IMR-90 (cell line): ENCODE results near the gene HCN2. TPM values are rescaled to one million over a fixed set of nuclear protein-coding genes. Genes with fewer than 3 reads are reported as not detected.

Source experiments
- ATAC-seq: fragments of 200-7000 bp; cut with Tn5 transposase; 2 replicates; pipeline ENCODE4 v1.9.1; 2020; ENCODE audit warnings: low read depth, mild to moderate bottlenecking, moderate library complexity
- BruUV-seq: library from RNA; stranded (reverse); fragments of 400-500 nt; replicated peaks from 2 replicates; lab custom pipeline; 2021; lab: Mats Ljungman, UMichigan
- CTCF ChIA-PET: fragments of 300-600 bp; formaldehyde crosslinking; extraction: SDS; loops from one replicate; lab custom pipeline; 2021; ENCODE audit warnings: antibody characterized with exemption; lab: Yijun Ruan, JAX
- POLR2A ChIA-PET: fragments of 300-600 bp; sonication (Branson Sonifier 250); formaldehyde crosslinking; loops from one replicate; lab custom pipeline; 2022; ENCODE audit warnings: antibody characterized with exemption; ENCODE audit not compliant: unreplicated experiment; lab: Charles Lee
- DNase-seq: peaks from one replicate; pipeline ENCODE4 v3.0.0; 2013
- H2AFZ ChIP-seq: replicated peaks from 2 replicates; pipeline ENCODE3; 2013; ENCODE audit warnings: low read length, mild to moderate bottlenecking; ENCODE audit not compliant: poor library complexity
- H2AK5ac ChIP-seq: 2 replicates; pipeline ENCODE4 v1.6.1; 2013; ENCODE audit warnings: low read depth, low read length, inconsistent platforms
- H2AK9ac ChIP-seq: replicated peaks from 2 replicates; pipeline ENCODE3; 2013; ENCODE audit warnings: mild to moderate bottlenecking, low read depth, low read length, moderate library complexity; ENCODE audit not compliant: poor library complexity
- H2BK120ac ChIP-seq: 2 replicates; pipeline ENCODE4 v1.6.1; 2013; ENCODE audit warnings: low read depth, low read length, inconsistent platforms
- H2BK15ac ChIP-seq: 3 replicates; pipeline ENCODE4 v1.6.1; 2013; ENCODE audit warnings: low read depth, low read length, inconsistent platforms
- H2BK20ac ChIP-seq: 2 replicates; pipeline ENCODE4 v1.6.1; 2013; ENCODE audit warnings: low read depth, mild to moderate bottlenecking, inconsistent platforms, low read length, moderate library complexity
- H2BK5ac ChIP-seq: 2 replicates; pipeline ENCODE4 v1.6.1; 2013; ENCODE audit warnings: mild to moderate bottlenecking, low read depth, low read length, inconsistent platforms; ENCODE audit not compliant: poor library complexity, severe bottlenecking
- H3K14ac ChIP-seq: replicated peaks from 2 replicates; pipeline ENCODE4 v1.6.1; 2013; ENCODE audit warnings: low read depth, low read length, inconsistent platforms
- H3K18ac ChIP-seq: 2 replicates; pipeline ENCODE4 v1.6.1; 2013; ENCODE audit warnings: low read depth, low read length, control low read depth
- H3K23ac ChIP-seq: 2 replicates; pipeline ENCODE4 v1.6.1; 2013; ENCODE audit warnings: low read depth, low read length, inconsistent platforms
- H3K27ac ChIP-seq: 2 replicates; pipeline ENCODE4 v1.5.1; 2013; ENCODE audit warnings: mild to moderate bottlenecking, control low read depth, low read length; ENCODE audit not compliant: insufficient read depth
- H3K27me3 ChIP-seq: 2 replicates; pipeline ENCODE4 v1.6.1; 2013; ENCODE audit warnings: low read length; ENCODE audit not compliant: control insufficient read depth, insufficient read depth
- H3K36me3 ChIP-seq: 2 replicates; pipeline ENCODE4 v1.6.1; 2013; ENCODE audit warnings: low read length, mixed read lengths; ENCODE audit not compliant: control insufficient read depth, insufficient read depth
- H3K4ac ChIP-seq: 2 replicates; pipeline ENCODE4 v1.6.1; 2013; ENCODE audit warnings: low read depth, low read length, inconsistent platforms
- H3K4me1 ChIP-seq: 2 replicates; pipeline ENCODE4 v1.6.1; 2013; ENCODE audit warnings: low read length, mixed read lengths; ENCODE audit not compliant: control insufficient read depth, insufficient read depth
- H3K4me2 ChIP-seq: 2 replicates; pipeline ENCODE4 v1.6.1; 2013; ENCODE audit warnings: low read depth, mild to moderate bottlenecking, control low read depth, low read length, moderate library complexity
- H3K4me3 ChIP-seq: 2 replicates; pipeline ENCODE4 v1.5.1; 2013; ENCODE audit warnings: low read depth, mild to moderate bottlenecking, control low read depth, low read length, moderate library complexity; ENCODE audit not compliant: insufficient read depth
- H3K56ac ChIP-seq: 2 replicates; pipeline ENCODE4 v1.6.1; 2013; ENCODE audit warnings: low read length, inconsistent platforms; ENCODE audit not compliant: insufficient read depth; ENCODE audit errors: extremely low read depth
- H3K79me1 ChIP-seq, 2 experiments: 2 replicates each; pipeline ENCODE4 v1.6.1; 2013; ENCODE audit warnings: low read length in 2 of 2, inconsistent platforms in 1 of 2, low read depth in 1 of 2
- H3K9ac ChIP-seq: 2 replicates; pipeline ENCODE4 v1.6.1; 2013; ENCODE audit warnings: low read depth, low read length, control low read depth
- H3K9me1 ChIP-seq: 2 replicates; pipeline ENCODE4 v1.6.1; 2013; ENCODE audit warnings: low read length, inconsistent platforms; ENCODE audit not compliant: insufficient read depth
- H3K9me3 ChIP-seq: 2 replicates; pipeline ENCODE4 v1.6.1; 2013; ENCODE audit warnings: low read length; ENCODE audit not compliant: control insufficient read depth, insufficient read depth
- H4K20me1 ChIP-seq: 2 replicates; pipeline ENCODE4 v1.6.1; 2013; ENCODE audit warnings: low read length, inconsistent platforms; ENCODE audit not compliant: insufficient read depth
- H4K5ac ChIP-seq: 2 replicates; pipeline ENCODE4 v1.6.1; 2013; ENCODE audit warnings: mild to moderate bottlenecking, low read depth, low read length, control low read depth
- H4K8ac ChIP-seq, 2 experiments: 2 replicates each; pipeline ENCODE4 v1.6.1; 2013; ENCODE audit warnings: low read depth in 2 of 2, low read length in 2 of 2, control low read depth in 1 of 2, inconsistent platforms in 1 of 2
- H4K91ac ChIP-seq: 2 replicates; pipeline ENCODE4 v1.6.1; 2013; ENCODE audit warnings: low read depth, low read length, inconsistent platforms; ENCODE audit not compliant: insufficient read depth
- BHLHE40 ChIP-seq: fragments of 150-350 bp; IDR thresholded peaks from 2 replicates; pipeline ENCODE4 v1.6.1; 2016; ENCODE audit warnings: mild to moderate bottlenecking, low read depth, low read length
- CEBPB ChIP-seq: IDR thresholded peaks from 2 replicates; pipeline ENCODE4 v1.6.1; 2012; ENCODE audit warnings: low read depth, low read length, improper control_type of control experiment
- WGBS, 2 experiments: methylation state at CpG; one replicate each; pipeline versions ENCODE4 v1.1.5 to v1.1.7; 2013; ENCODE audit warnings: missing lambda C conversion rate in 2 of 2; ENCODE audit not compliant: insufficient read length in 1 of 2; ENCODE audit errors: extremely low coverage in 2 of 2; 5-methylcytosine and 5-hydroxymethylcytosine counted together
- dilution Hi-C: fragments of 300-500 bp; cut with HindIII; formaldehyde crosslinking; loops from one replicate; pipeline ENCODE4 v1.14.3; 2018; ENCODE audit warnings: low sequenced_read_pairs; ENCODE audit not compliant: unreplicated experiment
- in situ Hi-C: fragments of 300-500 bp; cut with MboI; formaldehyde crosslinking; loops from 3 replicates; pipeline ENCODE4 v1.14.3; 2019; ENCODE audit warnings: low sequenced_read_pairs, inconsistent platforms, mixed read lengths
- intact Hi-C: fragments of 100-400 bp; cut with micrococcal nuclease; formaldehyde crosslinking; loops from 2 replicates; pipeline ENCODE4 v1.10.0; 2022
- polyA plus RNA-seq, 3 experiments: library from polyadenylated mRNA; depleted of rRNA; stranded (reverse); fragments of >200 nt; gene quantifications; 2 replicates each; pipeline ENCODE4 v1.2.3, GENCODE V29; 2012; ENCODE audit warnings: low replicate concordance in 1 of 3
- total RNA-seq: library from RNA; depleted of rRNA; stranded (reverse); fragments of >200 nt; gene quantifications from 2 replicates; pipeline ENCODE4 v1.2.3, GENCODE V29; 2012
- TF ChIP-seq, protein P1 (sequence below): fragments of 150-350 bp; IDR thresholded peaks from 2 replicates; pipeline ENCODE4 v1.6.1; 2017; ENCODE audit warnings: mild to moderate bottlenecking, antibody characterized with exemption, low read length, low read depth
- TF ChIP-seq, protein P2 (sequence below): conservative IDR thresholded peaks from 2 replicates; pipeline ENCODE4 v1.5.1; 2012; ENCODE audit warnings: mild to moderate bottlenecking, low read depth, low read length, improper control_type of control experiment

The HCN2 gene
- total and polyA plus RNA-seq, 2 of the 4 experiments (the other 2 are of a cell fraction) = 0.72 to 2.6 TPM

DNA sequence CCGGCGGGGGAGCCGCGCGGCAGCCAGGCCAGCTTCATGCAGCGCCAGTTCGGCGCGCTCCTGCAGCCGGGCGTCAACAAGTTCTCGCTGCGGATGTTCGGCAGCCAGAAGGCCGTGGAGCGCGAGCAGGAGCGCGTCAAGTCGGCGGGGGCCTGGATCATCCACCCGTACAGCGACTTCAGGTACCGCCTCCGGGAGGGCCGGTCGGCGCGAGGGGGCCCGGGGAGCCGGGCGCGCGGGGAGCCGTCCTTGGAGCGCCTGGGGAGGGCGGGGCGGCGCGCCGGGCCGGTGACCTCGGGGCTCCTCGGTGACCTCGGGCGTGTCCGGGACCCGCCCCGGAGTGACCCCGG is 690 bp downstream of the HCN2 start (continued):
- TF ChIP-seq, protein P1, sequence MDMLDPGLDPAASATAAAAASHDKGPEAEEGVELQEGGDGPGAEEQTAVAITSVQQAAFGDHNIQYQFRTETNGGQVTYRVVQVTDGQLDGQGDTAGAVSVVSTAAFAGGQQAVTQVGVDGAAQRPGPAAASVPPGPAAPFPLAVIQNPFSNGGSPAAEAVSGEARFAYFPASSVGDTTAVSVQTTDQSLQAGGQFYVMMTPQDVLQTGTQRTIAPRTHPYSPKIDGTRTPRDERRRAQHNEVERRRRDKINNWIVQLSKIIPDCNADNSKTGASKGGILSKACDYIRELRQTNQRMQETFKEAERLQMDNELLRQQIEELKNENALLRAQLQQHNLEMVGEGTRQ = no peak
- TF ChIP-seq BHLHE40 = no peak
- no peak for TF ChIP-seq CEBPB

DNA sequence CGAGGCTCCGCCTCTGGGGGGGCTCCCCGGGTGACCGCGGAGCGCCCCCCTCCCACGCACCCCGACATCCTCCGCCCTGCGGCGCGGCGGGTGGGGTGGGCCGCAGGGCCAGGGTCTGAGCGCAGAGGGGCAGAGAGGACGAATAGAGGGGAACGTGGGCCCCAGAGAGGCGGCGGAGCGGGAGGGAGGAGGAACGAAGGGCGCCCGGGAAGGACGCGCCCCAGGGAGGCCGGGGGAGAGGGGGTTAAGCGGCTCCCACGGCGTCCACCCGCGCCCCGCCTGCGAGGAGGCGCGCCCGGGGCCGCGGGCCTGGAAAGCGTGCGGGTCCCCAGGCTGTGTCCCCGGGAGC is 1.0 kb downstream of the HCN2 start:
- no peaks in the 10 kb centered on the region for H3K36me3 ChIP-seq
- H3K18ac ChIP-seq = no peak overlapping the region
- ChIA-PET CTCF (no interaction called here), POLR2A (no interaction called here)
- no peak overlapping the region for H2BK5ac ChIP-seq
- no peak overlapping the region for H2BK20ac ChIP-seq
- no peak overlapping the region for H4K91ac ChIP-seq
- H4K20me1 ChIP-seq = peaks cover 32% of the 10 kb centered on the region
- no peak for DNase-seq
- no peak overlapping the region for H3K23ac ChIP-seq
- H3K79me1 ChIP-seq = no peaks in the 10 kb centered on the region
- peaks cover 5% of the 10 kb centered on the region for H3K4me1 ChIP-seq
- no peak overlapping the region for H2BK15ac ChIP-seq
- no peak overlapping the region for H2BK120ac ChIP-seq
- no TSS peak for BruUV-seq
- no peak overlapping the region for H3K9ac ChIP-seq
- no peak overlapping the region for H4K5ac ChIP-seq
- H3K27ac ChIP-seq = no peak overlapping the region
- H4K8ac ChIP-seq = no peak overlapping the region
- no peaks in the 10 kb centered on the region for H3K9me3 ChIP-seq
- no peaks in the 10 kb centered on the region for H3K9me1 ChIP-seq
- no peak overlapping the region for H2AFZ ChIP-seq
- H2AK5ac ChIP-seq = no peak overlapping the region
- H3K56ac ChIP-seq = no peak overlapping the region
- H3K27me3 ChIP-seq = peaks cover 24% of the 10 kb centered on the region
- no peak for ATAC-seq
- no peak overlapping the region for H2AK9ac ChIP-seq
- H3K14ac ChIP-seq = no peak overlapping the region
- dilution Hi-C loops = no loop called here
- in situ Hi-C loops = no loop called here
- TF ChIP-seq, protein P2, sequence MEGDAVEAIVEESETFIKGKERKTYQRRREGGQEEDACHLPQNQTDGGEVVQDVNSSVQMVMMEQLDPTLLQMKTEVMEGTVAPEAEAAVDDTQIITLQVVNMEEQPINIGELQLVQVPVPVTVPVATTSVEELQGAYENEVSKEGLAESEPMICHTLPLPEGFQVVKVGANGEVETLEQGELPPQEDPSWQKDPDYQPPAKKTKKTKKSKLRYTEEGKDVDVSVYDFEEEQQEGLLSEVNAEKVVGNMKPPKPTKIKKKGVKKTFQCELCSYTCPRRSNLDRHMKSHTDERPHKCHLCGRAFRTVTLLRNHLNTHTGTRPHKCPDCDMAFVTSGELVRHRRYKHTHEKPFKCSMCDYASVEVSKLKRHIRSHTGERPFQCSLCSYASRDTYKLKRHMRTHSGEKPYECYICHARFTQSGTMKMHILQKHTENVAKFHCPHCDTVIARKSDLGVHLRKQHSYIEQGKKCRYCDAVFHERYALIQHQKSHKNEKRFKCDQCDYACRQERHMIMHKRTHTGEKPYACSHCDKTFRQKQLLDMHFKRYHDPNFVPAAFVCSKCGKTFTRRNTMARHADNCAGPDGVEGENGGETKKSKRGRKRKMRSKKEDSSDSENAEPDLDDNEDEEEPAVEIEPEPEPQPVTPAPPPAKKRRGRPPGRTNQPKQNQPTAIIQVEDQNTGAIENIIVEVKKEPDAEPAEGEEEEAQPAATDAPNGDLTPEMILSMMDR = no peak
- TF ChIP-seq, protein P1 = no peak
- intact Hi-C loops = no loop called here
- no peak overlapping the region for H3K4ac ChIP-seq
- H3K4me3 ChIP-seq = no peak overlapping the region
- no peak overlapping the region for H3K4me2 ChIP-seq
- 0% methylated on average over 3 of the region's 41 CpGs; no CpG with 5 or more reads in 1 of the 2 experiments for WGBS, 2 experiments
